ENCODE measurements around the gene KIF3B. TPM values are rescaled to one million over a fixed set of nuclear protein-coding genes. Genes with fewer than 3 reads are reported as not detected.

The KIF3B gene
- total RNA-seq, 1 donor: 39.4 TPM

DNA sequence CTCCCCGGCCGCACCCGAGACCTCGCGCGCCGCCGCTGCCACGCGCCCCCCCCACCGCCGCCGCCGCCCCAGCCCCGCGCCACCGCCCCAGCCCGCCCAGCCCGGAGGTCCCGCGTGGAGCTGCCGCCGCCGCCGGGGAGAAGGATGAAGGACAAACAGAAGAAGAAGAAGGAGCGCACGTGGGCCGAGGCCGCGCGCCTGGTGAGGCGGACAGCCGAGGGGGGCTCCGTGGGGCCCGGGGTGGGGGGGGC, 81.1 kb downstream of the KIF3B start:
- H3K4me2 ChIP-seq (ENCODE audit: insufficient read depth, low read length): no peak overlapping the region
- H4K20me1 ChIP-seq (ENCODE audit: insufficient read depth, low read length): peaks cover 34% of the 10 kb centered on the region
- DNase-seq (ENCODE audit: insufficient read length, low spot score, missing footprints): no peak
- peak overlapping the region; percentile 90 for H3K4me3 ChIP-seq (ENCODE audit: insufficient read depth, low read length)
- TF ChIP-seq CTCF (IDR thresholded peaks at IDR 0.05; ENCODE audit: extremely low read depth, low read depth, low read length): no peak
- H3K27ac ChIP-seq (ENCODE audit: low read depth, low read length): no peak overlapping the region
- H3K79me2 ChIP-seq (ENCODE audit: insufficient read depth, low read length): peaks cover 48% of the 10 kb centered on the region
- H3K9me3 ChIP-seq (ENCODE audit: low read depth, low read length): no peaks in the 10 kb centered on the region
- no peak overlapping the region for H2AFZ ChIP-seq (ENCODE audit: low read length)
- peaks cover 57% of the 10 kb centered on the region for H3K4me1 ChIP-seq (ENCODE audit: insufficient read depth, low read length)
- no peaks in the 10 kb centered on the region for H3K36me3 ChIP-seq (ENCODE audit: insufficient read depth, low read length)
- H3K27me3 ChIP-seq (ENCODE audit: insufficient read depth, low read length): no peaks in the 10 kb centered on the region

DNA sequence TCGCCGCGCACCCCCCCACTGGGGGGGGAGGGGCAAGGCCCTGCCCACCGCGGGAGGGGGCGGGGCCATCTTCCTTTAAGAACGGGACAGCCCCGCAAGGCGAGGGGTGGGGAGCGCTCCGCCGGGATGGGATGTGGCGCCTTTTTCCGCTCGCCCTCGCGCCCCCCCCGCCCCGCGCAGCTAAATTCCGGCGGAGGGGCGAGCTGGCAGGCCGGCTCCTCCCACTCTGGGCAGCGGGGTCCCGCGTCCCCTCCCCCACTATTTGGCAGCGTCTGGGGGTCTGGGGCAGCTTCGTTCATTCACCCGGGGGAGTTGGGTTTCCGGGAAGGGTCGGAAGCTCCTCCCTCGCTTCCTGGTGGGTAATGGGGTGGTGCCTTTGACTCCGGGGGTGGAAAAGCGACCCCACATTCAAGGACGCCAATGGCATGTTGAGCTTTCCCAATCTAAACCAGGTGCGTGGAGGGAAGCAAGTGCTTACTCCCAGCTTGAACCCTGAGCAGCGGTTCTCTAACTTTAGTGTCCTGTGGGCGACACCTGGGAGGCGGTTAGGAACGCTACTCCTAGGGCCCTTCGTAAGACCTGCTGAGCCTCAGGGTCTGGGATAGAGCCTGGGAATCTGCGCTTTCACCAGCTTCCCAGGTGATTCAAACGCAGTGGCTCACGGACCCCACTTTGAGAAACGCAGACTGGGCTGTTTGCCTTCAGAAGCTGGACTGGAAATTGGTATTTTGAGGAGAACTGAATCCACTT, 81.6 kb downstream of the KIF3B start:
- peak overlapping the region; percentile 84 for H3K4me2 ChIP-seq (ENCODE audit: insufficient read depth, low read length)
- H3K79me2 ChIP-seq (ENCODE audit: insufficient read depth, low read length): peaks cover 53% of the 10 kb centered on the region
- peak overlapping the region; percentile 90 for H3K4me3 ChIP-seq (ENCODE audit: insufficient read depth, low read length)
- H3K9me3 ChIP-seq (ENCODE audit: low read depth, low read length): no peaks in the 10 kb centered on the region
- H2AFZ ChIP-seq (ENCODE audit: low read length): peak overlapping the region; percentile 8
- no peaks in the 10 kb centered on the region for H3K27me3 ChIP-seq (ENCODE audit: insufficient read depth, low read length)
- no peak for TF ChIP-seq CTCF (IDR thresholded peaks at IDR 0.05; ENCODE audit: extremely low read depth, low read depth, low read length)
- H4K20me1 ChIP-seq (ENCODE audit: insufficient read depth, low read length): peaks cover 38% of the 10 kb centered on the region
- H3K27ac ChIP-seq (ENCODE audit: low read depth, low read length): peak overlapping the region; percentile 88
- H3K4me1 ChIP-seq (ENCODE audit: insufficient read depth, low read length): peaks cover 54% of the 10 kb centered on the region
- H3K36me3 ChIP-seq (ENCODE audit: insufficient read depth, low read length): no peaks in the 10 kb centered on the region
- peak; percentile 92 for DNase-seq (ENCODE audit: insufficient read length, low spot score, missing footprints)

DNA sequence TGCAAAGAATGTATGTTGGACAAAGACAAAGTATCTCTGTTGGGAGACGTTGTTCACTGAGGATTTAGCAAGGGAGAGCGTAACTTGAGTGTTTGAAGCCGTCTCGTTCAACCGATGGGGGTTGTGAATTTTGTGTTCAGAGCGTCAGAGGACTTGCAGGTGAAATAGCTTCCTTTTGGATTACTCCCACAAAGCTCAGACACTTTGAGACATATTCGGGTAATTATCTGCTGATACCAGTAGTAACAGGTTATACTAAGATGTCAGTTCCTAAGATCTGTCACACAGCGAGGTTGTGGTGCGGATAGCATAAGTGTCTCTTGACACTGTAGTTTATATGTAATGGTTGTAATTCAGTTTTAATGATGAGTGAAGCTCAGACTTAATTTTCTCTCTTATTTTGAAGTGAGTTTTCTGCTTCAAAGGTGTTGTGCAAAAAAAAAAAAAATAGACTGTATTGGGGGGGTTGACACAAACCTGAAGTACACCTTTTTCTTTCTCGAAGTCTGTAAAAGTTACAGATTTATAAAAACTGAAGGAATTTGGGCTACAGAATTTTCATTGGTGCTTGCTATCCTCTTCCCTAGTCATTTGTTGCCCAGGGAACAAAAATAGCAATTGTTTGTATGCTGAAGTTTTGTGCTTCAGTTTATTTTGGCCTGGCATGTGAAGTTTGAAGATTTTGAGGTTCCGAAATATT, 82.3 kb downstream of the KIF3B start:
- Histone ChIP-seq H3K36me3 (ENCODE audit: insufficient read depth, low read length) (no peaks in the 10 kb centered on the region), H3K4me1 (ENCODE audit: insufficient read depth, low read length) (peaks cover 47% of the 10 kb centered on the region), H3K27ac (ENCODE audit: low read depth, low read length) (peak overlapping the region; percentile 88), H3K4me3 (ENCODE audit: insufficient read depth, low read length) (peak overlapping the region; percentile 90), H3K4me2 (ENCODE audit: insufficient read depth, low read length) (peak overlapping the region; percentile 84), H4K20me1 (ENCODE audit: insufficient read depth, low read length) (peaks cover 43% of the 10 kb centered on the region), H3K27me3 (ENCODE audit: insufficient read depth, low read length) (no peaks in the 10 kb centered on the region), H3K79me2 (ENCODE audit: insufficient read depth, low read length) (peaks cover 60% of the 10 kb centered on the region), H3K9me3 (ENCODE audit: low read depth, low read length) (no peaks in the 10 kb centered on the region), H2AFZ (ENCODE audit: low read length) (peak overlapping the region; percentile 8)
- peak; percentile 89 for DNase-seq (ENCODE audit: insufficient read length, low spot score, missing footprints)
- TF ChIP-seq CTCF (IDR thresholded peaks at IDR 0.05; ENCODE audit: extremely low read depth, low read depth, low read length): no peak

- Histone ChIP-seq H3K27ac (ENCODE audit: low read depth, low read length) (peak overlapping the region; percentile 88), H3K79me2 (ENCODE audit: insufficient read depth, low read length) (peaks cover 65% of the 10 kb centered on the region), H3K4me1 (ENCODE audit: insufficient read depth, low read length) (peaks cover 42% of the 10 kb centered on the region), H4K20me1 (ENCODE audit: insufficient read depth, low read length) (peaks cover 48% of the 10 kb centered on the region), H3K9me3 (ENCODE audit: low read depth, low read length) (no peaks in the 10 kb centered on the region), H3K36me3 (ENCODE audit: insufficient read depth, low read length) (no peaks in the 10 kb centered on the region), H3K4me3 (ENCODE audit: insufficient read depth, low read length) (peak overlapping the region; percentile 90), H3K27me3 (ENCODE audit: insufficient read depth, low read length) (no peaks in the 10 kb centered on the region), H3K4me2 (ENCODE audit: insufficient read depth, low read length) (peak overlapping the region; percentile 84), H2AFZ (ENCODE audit: low read length) (no peak overlapping the region)
- no peak for TF ChIP-seq CTCF (IDR thresholded peaks at IDR 0.05; ENCODE audit: extremely low read depth, low read depth, low read length)
- peak; percentile 83 for DNase-seq (ENCODE audit: insufficient read length, low spot score, missing footprints)
These were observed 82.8 kb downstream of the KIF3B start for GRCh38 chr20:32360333-32360634.
